Fibroblast of mammary gland (primary cell): ENCODE results near the gene PTMA.
"Not testable (repeated sequence)": the region's sequence is repeated elsewhere in the genome, so short reads cannot be mapped to it uniquely, and the experiment has no call there.

Experiments used
- DNase-seq: peaks from one replicate; pipeline ENCODE4 v3.0.0-alpha.2; 2010; ENCODE audit warnings: low read depth
- H3K4me3 ChIP-seq: 2 replicates; pipeline ENCODE4 v1.5.1; 2011; ENCODE audit warnings: low read depth, mild to moderate bottlenecking, low read length, moderate library complexity; ENCODE audit not compliant: control insufficient read depth
- CTCF ChIP-seq: conservative IDR thresholded peaks from 2 replicates; pipeline ENCODE4 v1.5.1; 2011; ENCODE audit warnings: low read depth, low read length, inconsistent platforms; ENCODE audit not compliant: control insufficient read depth, insufficient read depth

Gene PTMA

DNA sequence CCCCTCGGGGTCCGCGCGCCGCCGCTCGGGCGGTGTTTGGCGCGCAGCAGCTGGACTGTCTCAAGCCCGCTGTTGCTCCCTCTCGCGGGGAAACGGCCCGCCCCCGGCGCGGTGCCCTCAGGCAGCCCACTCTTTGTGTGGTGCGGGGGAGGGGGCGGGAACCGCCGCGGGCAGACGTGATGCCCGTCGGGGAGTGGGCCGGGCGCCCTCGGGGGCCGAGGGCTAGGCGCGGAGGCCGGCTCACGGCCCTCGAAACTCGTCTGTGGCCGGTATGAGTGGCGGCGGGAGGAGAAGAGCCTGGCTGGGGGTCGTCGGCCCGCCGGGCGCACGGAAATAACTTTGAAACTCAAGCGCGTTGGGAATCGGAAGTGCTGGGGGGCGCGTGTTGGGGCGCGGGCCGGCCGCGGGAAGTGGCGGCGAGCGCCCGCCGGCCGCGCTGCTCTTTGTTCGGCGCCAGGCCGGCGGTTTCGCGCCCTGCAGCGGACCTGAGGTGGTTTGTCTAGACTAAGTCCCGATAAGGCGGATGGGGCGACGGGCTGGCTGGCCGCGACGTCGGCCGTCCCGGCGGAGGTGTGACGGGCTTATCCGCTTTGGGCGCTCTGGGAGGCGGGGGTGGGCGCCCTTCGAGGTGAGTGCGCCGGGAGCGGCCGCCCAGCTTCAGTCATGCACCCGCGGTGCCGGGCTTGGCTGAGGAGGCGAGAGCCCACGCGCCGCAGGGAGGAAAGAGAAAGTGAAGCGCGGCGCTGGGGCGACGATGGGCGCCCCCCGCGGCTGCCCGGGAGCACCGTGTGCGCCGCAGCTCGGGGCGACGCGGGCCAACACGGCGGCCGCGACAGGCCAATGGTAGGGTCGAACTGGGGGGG lies 679 bp downstream of the PTMA start:
- peak overlapping the region; percentile 75 for H3K4me3 ChIP-seq
- peak; percentile 25 for DNase-seq

GRCh38 chr2:231709636-231709980 lies 1.3 kb downstream of the PTMA start:
- no peak for TF ChIP-seq CTCF
- peak overlapping the region; percentile 75 for H3K4me3 ChIP-seq
- DNase-seq = peak; percentile 21

More for the DNA sequence above, 679 bp downstream of the PTMA start:
- no peak for TF ChIP-seq CTCF

DNA sequence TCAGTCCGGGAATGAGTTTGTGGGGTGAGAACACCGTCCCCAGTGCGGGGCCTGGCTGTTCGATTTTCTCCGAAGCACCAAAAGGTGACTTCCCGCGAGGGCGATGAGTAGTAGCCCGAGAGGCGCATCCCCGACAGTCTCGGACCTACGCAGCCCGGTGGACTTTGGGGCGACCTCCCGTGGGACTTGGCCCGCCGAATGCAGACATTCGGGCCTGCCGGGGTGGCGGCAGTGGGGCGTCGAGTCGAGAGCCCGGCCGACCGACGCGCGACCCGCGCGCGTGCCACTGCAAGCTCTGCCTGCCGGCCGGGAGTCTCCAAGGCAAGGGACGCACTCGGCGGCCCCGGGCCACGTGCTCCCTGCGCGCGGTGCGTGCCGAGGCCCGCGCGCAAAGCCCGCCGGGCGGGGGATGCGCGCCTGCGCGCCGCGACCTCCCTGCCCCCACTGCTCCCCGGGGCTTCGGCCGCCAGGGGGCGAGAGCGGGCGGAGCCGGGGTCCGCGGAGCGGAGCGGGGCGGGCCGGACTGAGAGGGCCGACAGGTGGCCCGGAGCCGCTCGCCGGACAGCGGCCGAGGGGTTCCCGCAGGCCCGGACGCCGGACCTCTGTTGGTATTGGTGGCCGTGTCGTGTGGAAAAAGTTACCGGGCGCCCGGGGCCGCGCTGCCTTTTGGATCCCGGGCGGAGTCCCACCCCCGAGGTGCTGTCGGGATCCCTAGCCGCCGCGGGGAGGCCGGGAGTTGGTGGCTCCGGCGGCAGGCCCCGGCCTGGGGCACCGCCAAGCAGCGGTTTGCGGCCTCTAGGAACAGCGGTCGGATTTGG lies 1.9 kb downstream of the PTMA start:
- TF ChIP-seq CTCF = peak; percentile 37
- H3K4me3 ChIP-seq = peak overlapping the region; percentile 75
- peak; percentile 76 for DNase-seq

DNA sequence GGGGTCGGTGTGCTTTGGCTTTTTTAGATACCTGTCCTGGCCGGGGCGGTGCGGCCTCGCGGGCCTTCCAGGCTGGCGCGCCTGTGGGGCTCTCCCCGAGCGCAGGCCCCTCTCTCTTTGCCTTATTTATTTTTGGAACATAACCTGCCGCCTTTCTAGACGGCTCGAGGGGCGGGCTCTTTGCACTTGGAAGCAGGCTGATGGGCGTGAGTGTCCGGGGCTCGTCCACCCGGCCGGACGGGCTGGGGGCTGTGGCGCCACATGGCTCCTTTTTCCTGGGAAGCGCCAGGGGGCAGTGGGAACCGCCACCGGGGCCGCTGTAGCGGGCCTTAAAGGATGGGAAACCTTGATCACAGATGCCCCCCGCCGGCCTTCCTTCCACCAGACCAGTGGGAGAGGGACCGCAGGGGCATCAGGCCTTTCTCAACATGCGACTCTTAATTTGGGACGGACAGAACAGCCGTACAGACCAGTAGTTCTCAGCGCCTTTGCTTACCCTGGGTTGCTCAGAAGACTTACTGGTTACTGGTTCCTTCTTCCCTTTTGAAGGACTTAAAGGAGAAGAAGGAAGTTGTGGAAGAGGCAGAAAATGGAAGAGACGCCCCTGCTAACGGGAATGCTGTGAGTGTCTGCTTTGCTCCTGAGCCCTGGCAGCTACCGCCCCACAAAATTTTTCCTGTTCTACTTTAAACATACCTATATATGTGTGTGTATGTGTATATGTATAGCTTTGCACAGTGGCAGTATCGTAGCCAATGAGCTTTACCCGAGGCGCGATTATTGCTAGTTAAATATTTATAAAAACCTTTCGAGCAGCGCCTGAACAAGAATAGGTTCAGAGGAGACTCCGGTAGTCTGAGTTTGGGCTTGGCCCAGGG lies 2.7 kb downstream of the PTMA start:
- no peak for DNase-seq
- H3K4me3 ChIP-seq = peak overlapping the region; percentile 71
- peak; percentile 6 for TF ChIP-seq CTCF

DNA sequence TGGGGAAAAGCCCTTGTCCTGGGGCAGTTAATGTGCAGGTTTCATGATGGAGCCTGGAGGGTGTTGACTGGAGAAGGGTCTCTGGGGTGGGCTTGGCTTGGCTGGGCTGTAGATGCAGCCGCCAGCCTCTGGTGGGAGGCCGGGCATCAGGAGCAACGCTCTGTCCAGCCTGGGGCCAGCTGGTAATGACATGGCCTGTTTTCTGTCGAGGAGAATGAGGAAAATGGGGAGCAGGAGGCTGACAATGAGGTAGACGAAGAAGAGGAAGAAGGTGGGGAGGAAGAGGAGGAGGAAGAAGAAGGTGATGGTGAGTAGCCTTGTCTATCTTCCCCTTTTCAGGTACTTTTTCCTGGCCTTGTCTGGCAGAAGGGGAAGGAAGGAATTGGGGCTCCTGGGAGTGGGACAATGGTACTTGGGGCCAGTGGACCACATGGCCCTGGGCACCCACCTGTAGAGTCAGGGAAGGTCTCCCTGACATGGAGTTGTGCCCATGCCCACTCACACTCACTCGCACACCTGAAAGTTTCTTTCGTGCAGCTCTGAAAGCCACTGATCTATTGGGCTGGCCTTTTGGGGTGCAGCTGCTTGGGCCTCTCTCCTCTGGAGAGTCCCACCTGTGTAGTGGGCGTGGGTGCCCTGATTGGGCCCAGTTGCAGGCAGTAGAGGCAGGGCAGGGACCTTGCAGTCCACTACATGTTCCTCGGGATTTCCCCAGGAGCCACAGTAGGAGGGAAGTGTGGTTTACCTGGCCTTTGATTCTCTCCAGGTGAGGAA lies 3.5 kb downstream of the PTMA start:
- DNase-seq = no peak
- TF ChIP-seq CTCF = no peak
- H3K4me3 ChIP-seq = peak overlapping the region; percentile 71

GRCh38 chr2:231712451-231713021 lies 4.2 kb downstream of the PTMA start:
- not testable (repeated sequence) for DNase-seq, H3K4me3 ChIP-seq

GRCh38 chr2:231713406-231713729 lies 5.0 kb downstream of the PTMA start:
- H3K4me3 ChIP-seq, DNase-seq: not testable (repeated sequence)
